DOHH2 (cell line): ENCODE measurements around the gene XK.

Source experiments
- CTCF ChIP-seq: fragments of 200-600 bp; sonication (generic); IDR thresholded peaks from one replicate; pipeline ENCODE4 v1.5.1; 2014; ENCODE audit warnings: antibody characterized with exemption, mild to moderate bottlenecking, low read depth, low read length; ENCODE audit not compliant: poor library complexity, severe bottlenecking
- EZH2phosphoT487 ChIP-seq: fragments of 200-600 bp; sonication (generic); IDR thresholded peaks from 2 replicates; pipeline ENCODE4 v1.6.1; 2017; ENCODE audit warnings: borderline replicate concordance, mild to moderate bottlenecking, antibody characterized with exemption, low read length, moderate library complexity, mixed read lengths

DNA sequence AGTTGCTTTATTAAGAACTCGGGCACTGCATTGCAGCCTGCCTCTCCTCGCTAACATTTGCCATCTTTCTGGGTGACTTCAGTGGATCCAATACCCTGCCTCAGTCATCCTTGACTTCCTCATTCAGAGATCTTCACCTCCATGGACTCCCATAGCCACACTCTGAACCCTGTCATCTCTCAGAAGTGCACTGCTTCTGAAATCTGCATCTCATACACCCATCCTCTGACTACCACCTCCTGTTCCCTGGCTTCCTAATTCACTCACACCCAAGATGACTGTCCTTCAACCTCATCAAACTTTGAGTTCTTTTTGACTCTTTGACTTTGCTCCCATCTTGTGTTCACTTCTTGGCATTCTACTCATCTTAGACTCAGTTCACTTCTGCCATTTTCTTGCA, 68.9 kb downstream of the XK start:
- TF ChIP-seq CTCF: no peak
- TF ChIP-seq EZH2phosphoT487: no peak
